H1 (cell line): ENCODE measurements around the gene TMEM134.

Source experiments
- CTCF ChIP-seq, 3 experiments: IDR thresholded peaks; 1 replicate in 2 of 3; 2 replicates in 1 of 3; pipeline versions ENCODE4 v1.5.1 to v1.6.1; 2011; ENCODE audit warnings: low read length in 3 of 3, mild to moderate bottlenecking in 3 of 3, inconsistent platforms in 2 of 3, low read depth in 1 of 3, moderate library complexity in 1 of 3; ENCODE audit not compliant: insufficient read depth in 1 of 3; ENCODE audit errors: control extremely low read depth in 1 of 3
- TAF1 ChIP-seq: IDR thresholded peaks from 2 replicates; pipeline ENCODE4 v1.6.1; 2011; ENCODE audit warnings: mild to moderate bottlenecking, low read depth, low read length
- USF2 ChIP-seq: IDR thresholded peaks from 2 replicates; pipeline ENCODE4 v1.6.1; 2011; ENCODE audit warnings: low read length, improper control_type of control experiment

GRCh38 chr11:67501854-67502253 lies 32.8 kb upstream of the TMEM134 start:
- no peak for TF ChIP-seq CTCF (IDR thresholded peaks at IDR 0.05; ENCODE audit: control extremely low read depth in 1 of 3, insufficient read depth in 1 of 3, low read depth in 1 of 3, low read length in 3 of 3)
- TF ChIP-seq USF2 = no peak
- TF ChIP-seq TAF1 = no peak
